Thoracic aorta (tissue), 2 donors: Measurements from ENCODE around the gene SPI1. TPM values are rescaled to one million over a fixed set of nuclear protein-coding genes. Genes with fewer than 3 reads are reported as not detected.

Source experiments
- ATAC-seq: fragments of 150-250 bp; one replicate; pipeline ENCODE4 v1.8.0; 2017; ENCODE audit warnings: low read depth; ENCODE audit not compliant: insufficient number of reproducible peaks, low FRiP score
- DNase-seq: peaks from one replicate; pipeline ENCODE4 v3.0.0-alpha.2; 2020; ENCODE audit warnings: low spot score
- H3K27ac ChIP-seq, 2 donors: fragments of 200-600 bp; sonication (generic); 1 replicate in 1 of 2; 2 replicates in 1 of 2; pipeline ENCODE4 v1.5.1; 2016; ENCODE audit warnings: mild to moderate bottlenecking in 2 of 2, moderate library complexity in 2 of 2
- H3K27me3 ChIP-seq: fragments of 200-600 bp; sonication (generic); replicated peaks from 2 replicates; pipeline ENCODE4 v1.6.0; 2016; ENCODE audit warnings: mild to moderate bottlenecking; ENCODE audit not compliant: insufficient read depth
- H3K36me3 ChIP-seq: fragments of 200-600 bp; sonication (generic); one replicate; pipeline ENCODE4 v1.5.1; 2016
- H3K4me1 ChIP-seq, 2 donors: fragments of 200-600 bp; sonication (generic); 1 replicate in 1 of 2; 2 replicates in 1 of 2; pipeline versions ENCODE4 v1.5.1 to v1.6.0; 2016; ENCODE audit warnings: low read depth in 2 of 2, mild to moderate bottlenecking in 1 of 2; ENCODE audit not compliant: control insufficient read depth in 1 of 2
- H3K4me3 ChIP-seq: fragments of 200-600 bp; sonication (generic); 2 replicates; pipeline ENCODE4 v1.5.1; 2016; ENCODE audit warnings: mild to moderate bottlenecking
- H3K9me3 ChIP-seq: fragments of 200-600 bp; sonication (generic); 2 replicates; pipeline ENCODE4 v1.5.1; 2016
- CTCF ChIP-seq: fragments of 200-600 bp; sonication (generic); IDR thresholded peaks from one replicate; pipeline ENCODE4 v1.5.1; 2019; ENCODE audit warnings: antibody characterized with exemption
- total RNA-seq, 2 donors: library from RNA; depleted of rRNA; stranded (reverse); fragments of >200 nt; gene quantifications; one replicate each; pipeline versions ENCODE4 v1.1.0 to v1.2.3, GENCODE V29; 2016

The SPI1 gene
- total RNA-seq, 2 donors from 2014 or later, result 35.0 to 44.4 TPM

- Histone ChIP-seq H3K27me3 (no peaks in the 10 kb centered on the region), H3K4me3 (no peak overlapping the region), H3K36me3 (no peaks in the 10 kb centered on the region), H3K27ac (peak overlapping the region in 1 of 2 donors; percentile 71), H3K9me3 (no peaks in the 10 kb centered on the region), H3K4me1 (no peaks in the 10 kb centered on the region)
- ATAC-seq, result no peak
- TF ChIP-seq CTCF, result no peak
- DNase-seq, result no peak
Observed at GRCh38 chr11:47393163-47394049, 15.1 kb upstream of the SPI1 start.

- no peak for TF ChIP-seq CTCF
Observed at GRCh38 chr11:47392546-47393162, 14.3 kb upstream of the SPI1 start.

GRCh38 chr11:47391711-47392432 is 13.5 kb upstream of the SPI1 start:
- no peak for TF ChIP-seq CTCF
- DNase-seq, result no peak
- Histone ChIP-seq H3K4me3 (no peak overlapping the region), H3K27me3 (no peaks in the 10 kb centered on the region), H3K27ac (peak overlapping the region in 1 of 2 donors; percentile 44), H3K4me1 (no peaks in the 10 kb centered on the region), H3K36me3 (no peaks in the 10 kb centered on the region), H3K9me3 (no peaks in the 10 kb centered on the region)
- ATAC-seq, result no peak

More at GRCh38 chr11:47392546-47393162, 14.3 kb upstream of the SPI1 start:
- Histone ChIP-seq H3K4me1 (no peaks in the 10 kb centered on the region), H3K36me3 (no peaks in the 10 kb centered on the region), H3K27ac (peak overlapping the region in 1 of 2 donors; percentile 44), H3K27me3 (no peaks in the 10 kb centered on the region), H3K4me3 (no peak overlapping the region), H3K9me3 (no peaks in the 10 kb centered on the region)
- DNase-seq (no peak), ATAC-seq (no peak)

- ATAC-seq, result no peak
Observed at GRCh38 chr11:47391077-47391583, 12.8 kb upstream of the SPI1 start.

More at GRCh38 chr11:47391077-47391583, 12.8 kb upstream of the SPI1 start:
- DNase-seq, result no peak
- Histone ChIP-seq H3K36me3 (no peaks in the 10 kb centered on the region), H3K9me3 (no peaks in the 10 kb centered on the region), H3K4me1 (no peaks in the 10 kb centered on the region), H3K4me3 (no peak overlapping the region), H3K27ac (peak overlapping the region in 1 of 2 donors; percentile 45), H3K27me3 (no peaks in the 10 kb centered on the region)
- TF ChIP-seq CTCF, result no peak
